Subcutaneous abdominal adipose tissue (tissue), 5 donors: ENCODE data around the gene HVCN1.

Source experiments
- H3K27ac ChIP-seq: one replicate; pipeline ENCODE4 v1.7.0; 2013; ENCODE audit warnings: low read depth, mild to moderate bottlenecking, inconsistent platforms, low read length, moderate library complexity
- H3K27me3 ChIP-seq, 5 donors: one replicate each; pipeline ENCODE4 v1.7.0; 2013; ENCODE audit warnings: low read length in 5 of 5, inconsistent platforms in 1 of 5; ENCODE audit not compliant: control insufficient read depth in 5 of 5, insufficient read depth in 4 of 5
- H3K36me3 ChIP-seq, 5 donors: one replicate each; pipeline ENCODE4 v1.7.0; 2013; ENCODE audit warnings: low read length in 5 of 5; ENCODE audit not compliant: control insufficient read depth in 5 of 5, insufficient read depth in 5 of 5
- H3K4me1 ChIP-seq, 5 donors: one replicate each; pipeline ENCODE4 v1.7.0; 2013; ENCODE audit warnings: low read length in 5 of 5, mild to moderate bottlenecking in 3 of 5, moderate library complexity in 1 of 5; ENCODE audit not compliant: control insufficient read depth in 5 of 5, insufficient read depth in 5 of 5
- H3K4me3 ChIP-seq, 5 donors: one replicate each; pipeline ENCODE4 v1.7.0; 2013; ENCODE audit warnings: low read length in 5 of 5, low read depth in 1 of 5
- H3K9ac ChIP-seq, 5 donors: one replicate each; pipeline ENCODE4 v1.7.0; 2013; ENCODE audit warnings: low read length in 5 of 5, mild to moderate bottlenecking in 4 of 5, moderate library complexity in 3 of 5
- H3K9me3 ChIP-seq, 5 donors: one replicate each; pipeline ENCODE4 v1.7.0; 2013; ENCODE audit warnings: low read length in 5 of 5; ENCODE audit not compliant: control insufficient read depth in 5 of 5
- donor health status: healthy.
- donor health status: healthy.
- donor health status: healthy.
- donor health status: healthy.
- donor health status: healthy.

Gene HVCN1

DNA sequence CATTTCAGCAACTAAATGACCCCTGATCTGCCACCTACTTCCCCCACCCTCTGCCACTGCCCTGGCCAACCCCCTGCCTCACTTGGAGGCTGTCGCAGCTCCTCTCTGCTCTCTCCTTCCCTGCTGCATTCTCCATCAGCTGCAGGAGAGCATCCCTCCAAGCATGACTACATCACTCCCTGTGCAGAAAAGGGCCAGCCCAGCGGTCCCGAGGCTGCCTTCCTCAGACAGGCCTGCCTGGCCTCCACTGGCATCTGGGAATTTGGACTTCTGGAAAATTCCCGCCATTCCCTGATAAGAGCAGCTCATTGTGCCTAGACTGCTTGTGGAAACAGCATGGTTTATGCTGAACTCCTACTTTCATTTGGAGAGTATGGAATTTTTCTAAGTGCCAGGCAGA, 12.7 kb downstream of the HVCN1 start:
- Histone ChIP-seq H3K27me3 (no peaks in the 10 kb centered on the region), H3K27ac (no peak overlapping the region), H3K9me3 (no peaks in the 10 kb centered on the region), H3K36me3 (peaks cover 0 to 3% (median 2%) of the 10 kb centered on the region in 5 donors), H3K9ac (no peak overlapping the region), H3K4me3 (no peak overlapping the region), H3K4me1 (peaks cover 5 to 30% (median 20%) of the 10 kb centered on the region in 5 donors)

DNA sequence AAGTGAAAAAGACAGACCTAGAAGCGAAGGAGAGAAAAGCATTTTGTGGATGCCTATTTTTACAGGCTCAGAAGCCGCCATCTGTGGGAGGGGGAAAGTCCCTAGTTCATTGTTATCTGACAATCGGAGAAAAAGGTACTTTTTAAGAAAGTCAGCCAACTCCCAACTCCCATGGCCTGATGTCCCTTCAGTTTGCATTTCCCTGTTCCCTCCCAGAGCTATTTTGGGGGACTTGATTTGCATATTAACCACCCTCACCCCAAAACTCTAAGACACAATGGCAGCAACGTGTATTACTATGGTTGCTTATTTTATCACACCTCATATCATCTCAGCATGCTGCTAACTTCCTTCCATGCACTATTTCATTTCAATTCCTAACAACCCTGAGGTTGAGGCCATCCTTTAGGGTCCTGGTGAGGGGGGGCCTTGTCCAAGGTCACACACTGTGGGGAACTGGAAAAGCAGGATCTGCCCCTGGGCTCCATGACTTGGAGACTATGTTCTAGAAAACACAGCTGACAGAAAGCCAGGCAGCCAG, 18.7 kb downstream of the HVCN1 start:
- Histone ChIP-seq H3K9ac (no peak overlapping the region), H3K4me3 (no peak overlapping the region), H3K27ac (no peak overlapping the region), H3K4me1 (peaks cover 0 to 2% (median 0%) of the 10 kb centered on the region in 5 donors), H3K27me3 (no peaks in the 10 kb centered on the region), H3K9me3 (peaks cover 0 to 14% (median 7%) of the 10 kb centered on the region in 5 donors), H3K36me3 (peaks cover 0 to 6% (median 2%) of the 10 kb centered on the region in 5 donors)

DNA sequence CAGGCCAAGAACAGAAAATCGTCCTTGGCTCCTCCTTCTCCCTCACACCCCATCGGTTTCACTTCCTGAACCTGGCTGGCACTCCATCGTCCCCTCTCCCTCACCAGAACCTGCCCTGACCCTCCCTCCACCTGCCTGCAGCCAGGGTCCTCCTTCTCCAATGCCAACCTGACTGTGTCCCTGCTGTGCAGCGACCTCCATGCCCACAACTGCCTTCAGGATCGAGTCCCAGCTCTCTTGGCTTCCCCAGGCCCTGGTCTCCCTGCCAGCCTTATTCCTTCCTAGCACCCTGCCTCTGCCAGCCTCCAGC, 19.8 kb downstream of the HVCN1 start:
- no peak overlapping the region for H3K27ac ChIP-seq
- peaks cover 0 to 18% (median 14%) of the 10 kb centered on the region in 5 donors for H3K9me3 ChIP-seq
- peaks cover 0 to 6% (median 2%) of the 10 kb centered on the region in 5 donors for H3K36me3 ChIP-seq
- H3K4me1 ChIP-seq: peaks cover 0 to 2% (median 0%) of the 10 kb centered on the region in 5 donors
- no peak overlapping the region for H3K4me3 ChIP-seq
- no peaks in the 10 kb centered on the region for H3K27me3 ChIP-seq
- no peak overlapping the region for H3K9ac ChIP-seq

DNA sequence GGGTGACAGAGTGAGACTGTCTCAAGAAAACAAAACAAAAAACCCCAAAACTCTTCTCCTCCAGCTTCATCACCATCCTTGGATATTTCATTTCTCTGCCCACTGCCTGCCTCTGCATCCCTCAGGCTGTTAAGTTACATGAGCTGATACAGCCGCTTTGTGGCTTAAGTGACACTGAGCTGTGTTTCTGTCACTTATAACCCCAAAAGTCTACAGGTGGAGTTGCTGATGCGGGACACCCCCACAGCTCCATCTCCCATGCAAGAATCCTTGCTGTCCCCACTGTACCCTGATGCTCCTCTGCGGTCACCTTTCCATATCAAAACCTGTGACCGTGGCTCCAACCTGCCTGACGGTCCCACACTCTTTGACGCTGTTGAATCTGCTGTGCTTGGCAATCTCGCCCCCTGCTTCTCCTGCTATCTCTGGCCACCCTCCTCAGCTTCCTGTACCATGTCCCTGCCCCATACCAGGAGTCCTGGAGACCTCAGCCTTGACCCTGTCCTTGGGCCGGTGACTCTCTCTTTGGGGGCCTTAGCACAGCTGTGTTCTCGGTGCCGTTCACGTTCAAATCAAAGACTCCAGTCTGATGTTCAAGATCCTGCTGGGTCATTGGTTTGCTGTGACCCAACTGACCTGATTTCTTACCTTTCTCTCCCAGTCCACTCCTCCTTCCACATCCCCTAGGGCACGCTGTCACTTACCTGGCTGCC, 20.3 kb downstream of the HVCN1 start:
- H3K27ac ChIP-seq: no peak overlapping the region

DNA sequence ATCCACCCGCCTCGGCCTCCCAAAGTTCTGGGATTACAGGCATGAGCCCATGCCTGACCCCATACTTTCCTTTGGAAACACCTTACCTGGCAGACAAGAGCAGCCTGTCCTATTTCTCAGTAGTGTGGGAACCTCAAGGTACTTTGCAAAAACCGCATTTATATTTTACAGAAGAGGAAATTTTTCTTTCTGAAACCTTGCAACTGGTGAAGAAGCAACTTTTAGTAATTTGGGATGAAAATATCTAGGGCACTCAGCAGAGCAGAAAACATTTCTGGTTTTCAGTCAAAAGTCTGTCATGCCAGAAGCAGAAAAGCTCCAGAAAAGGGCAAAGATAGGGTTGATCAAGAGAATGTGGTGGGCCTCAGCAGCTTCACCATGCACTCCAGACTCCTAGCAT, 21.2 kb downstream of the HVCN1 start:
- H3K36me3 ChIP-seq: peaks cover 0 to 6% (median 2%) of the 10 kb centered on the region in 5 donors
- H3K27ac ChIP-seq: no peak overlapping the region
- H3K9me3 ChIP-seq: peaks cover 0 to 18% (median 14%) of the 10 kb centered on the region in 5 donors
- peaks cover 0 to 2% (median 0%) of the 10 kb centered on the region in 5 donors for H3K4me1 ChIP-seq
- no peaks in the 10 kb centered on the region for H3K27me3 ChIP-seq
- H3K4me3 ChIP-seq: no peak overlapping the region
- H3K9ac ChIP-seq: no peak overlapping the region

More for the DNA sequence above, 20.3 kb downstream of the HVCN1 start:
- Histone ChIP-seq H3K9me3 (peaks cover 0 to 18% (median 14%) of the 10 kb centered on the region in 5 donors), H3K27me3 (no peaks in the 10 kb centered on the region), H3K4me1 (peaks cover 0 to 2% (median 0%) of the 10 kb centered on the region in 5 donors), H3K36me3 (peaks cover 0 to 6% (median 2%) of the 10 kb centered on the region in 5 donors), H3K4me3 (no peak overlapping the region), H3K9ac (no peak overlapping the region)

DNA sequence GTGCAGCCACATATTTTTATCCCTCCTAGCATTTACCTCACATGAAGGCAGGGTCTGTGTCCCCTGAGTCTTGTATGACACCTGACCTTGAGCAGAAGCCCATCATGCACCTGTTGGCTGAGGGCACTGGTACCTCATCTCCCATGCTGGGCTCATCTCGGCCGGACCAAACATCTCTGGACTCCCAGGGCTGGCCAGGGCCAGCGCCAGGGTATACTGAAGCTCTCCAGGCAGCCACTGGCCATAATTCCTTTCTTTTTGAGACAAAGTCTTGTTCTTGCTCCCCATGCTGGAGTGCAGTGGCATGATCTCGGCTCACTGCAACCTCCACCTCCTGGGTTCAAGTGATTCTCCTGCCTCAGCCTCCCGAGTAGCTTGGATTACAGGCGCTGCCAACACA, 22.0 kb downstream of the HVCN1 start:
- peaks cover 0 to 18% (median 14%) of the 10 kb centered on the region in 5 donors for H3K9me3 ChIP-seq
- peaks cover 0 to 6% (median 2%) of the 10 kb centered on the region in 5 donors for H3K36me3 ChIP-seq
- H3K9ac ChIP-seq: no peak overlapping the region
- no peak overlapping the region for H3K4me3 ChIP-seq
- H3K4me1 ChIP-seq: peaks cover 0 to 4% (median 3%) of the 10 kb centered on the region in 5 donors
- H3K27me3 ChIP-seq: no peaks in the 10 kb centered on the region
- H3K27ac ChIP-seq: no peak overlapping the region

DNA sequence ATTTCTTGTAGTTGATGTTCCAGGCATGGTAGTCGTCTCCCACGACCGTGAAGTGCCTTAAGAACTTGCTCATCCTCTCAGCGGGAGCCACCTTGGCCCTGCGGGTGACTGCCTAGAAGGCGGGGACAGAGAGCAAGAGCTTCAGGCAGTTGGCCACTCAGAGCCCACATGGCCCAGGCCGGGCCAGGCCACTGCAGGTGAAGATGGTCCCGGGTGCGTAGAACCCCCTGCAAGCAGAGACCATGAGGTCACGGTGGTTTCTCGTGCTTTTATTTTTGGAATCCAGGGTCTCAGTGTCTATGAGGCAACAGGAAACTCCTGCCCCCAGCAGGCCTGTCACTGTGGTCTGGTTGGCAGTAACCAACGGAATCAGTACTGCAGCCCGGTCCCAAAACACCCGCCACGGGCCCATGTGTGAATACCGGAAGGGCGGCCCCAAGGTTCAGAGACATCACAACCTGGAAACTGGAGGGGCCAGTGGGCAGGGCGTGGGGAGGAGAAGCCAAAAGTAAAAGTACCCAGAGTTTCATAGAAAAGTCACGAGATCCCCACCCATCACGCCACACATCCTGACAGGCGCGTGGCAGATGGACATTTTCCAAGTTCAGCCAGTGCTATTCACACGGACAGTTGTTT, 27.5 kb downstream of the HVCN1 start:
- H3K27me3 ChIP-seq: no peaks in the 10 kb centered on the region
- no peak overlapping the region for H3K9ac ChIP-seq
- peaks cover 0 to 14% (median under 1%) of the 10 kb centered on the region in 5 donors for H3K36me3 ChIP-seq
- peaks cover 6 to 22% (median 10%) of the 10 kb centered on the region in 5 donors for H3K4me1 ChIP-seq
- no peak overlapping the region for H3K27ac ChIP-seq
- peak overlapping the region in 3 of 5 donors; percentile 0 to 42 (median 4) for H3K4me3 ChIP-seq
- peaks cover 0 to 14% (median 9%) of the 10 kb centered on the region in 5 donors for H3K9me3 ChIP-seq

DNA sequence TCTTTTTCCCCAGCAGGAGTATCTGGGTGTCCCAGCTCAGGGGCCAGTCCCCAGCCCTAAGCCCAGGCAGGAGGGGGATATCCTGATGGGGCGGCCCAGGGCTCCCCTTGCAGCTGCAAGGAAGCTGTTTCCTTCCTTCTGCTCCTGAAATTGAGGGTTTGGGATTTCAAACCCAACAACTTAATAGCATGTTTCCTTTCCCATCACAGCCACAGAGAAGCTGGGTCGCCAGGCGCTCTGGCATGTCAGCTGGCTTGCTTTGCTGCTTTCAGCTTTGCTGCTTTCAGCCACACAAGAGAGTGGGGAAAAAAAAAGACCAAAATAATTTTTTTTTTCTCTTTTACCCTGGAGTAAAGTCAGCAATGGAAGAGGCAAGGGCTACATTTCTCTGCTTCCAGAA, 30.0 kb downstream of the HVCN1 start:
- Histone ChIP-seq H3K36me3 (peaks cover 0 to 28% (median 4%) of the 10 kb centered on the region in 5 donors), H3K4me1 (peaks cover 6 to 22% (median 10%) of the 10 kb centered on the region in 5 donors), H3K4me3 (no peak overlapping the region), H3K27me3 (no peaks in the 10 kb centered on the region), H3K9me3 (no peaks in the 10 kb centered on the region), H3K27ac (no peak overlapping the region), H3K9ac (no peak overlapping the region)

DNA sequence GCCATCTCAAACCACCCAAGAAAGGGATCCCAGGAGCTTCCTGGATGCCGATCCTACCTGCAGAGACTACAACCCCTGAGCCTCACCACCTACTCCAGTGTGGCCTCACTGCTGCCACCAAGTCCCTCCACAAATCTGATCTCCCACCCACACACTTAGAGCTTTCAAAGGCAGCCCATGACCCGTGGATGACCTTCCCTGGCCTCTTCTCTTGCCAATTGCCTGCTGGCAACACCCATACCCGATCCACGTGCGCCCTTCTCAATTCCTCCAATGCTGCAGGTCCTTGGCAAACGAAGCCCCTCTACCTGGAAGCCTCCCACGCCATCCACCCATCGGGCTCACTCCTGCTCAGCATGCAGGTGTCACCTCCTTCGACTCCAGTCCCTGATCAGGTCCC, 30.7 kb downstream of the HVCN1 start:
- Histone ChIP-seq H3K27me3 (no peaks in the 10 kb centered on the region), H3K36me3 (peaks cover 0 to 28% (median 4%) of the 10 kb centered on the region in 5 donors), H3K4me1 (peaks cover 6 to 22% (median 10%) of the 10 kb centered on the region in 5 donors), H3K9me3 (no peaks in the 10 kb centered on the region), H3K4me3 (no peak overlapping the region), H3K27ac (no peak overlapping the region), H3K9ac (no peak overlapping the region)

DNA sequence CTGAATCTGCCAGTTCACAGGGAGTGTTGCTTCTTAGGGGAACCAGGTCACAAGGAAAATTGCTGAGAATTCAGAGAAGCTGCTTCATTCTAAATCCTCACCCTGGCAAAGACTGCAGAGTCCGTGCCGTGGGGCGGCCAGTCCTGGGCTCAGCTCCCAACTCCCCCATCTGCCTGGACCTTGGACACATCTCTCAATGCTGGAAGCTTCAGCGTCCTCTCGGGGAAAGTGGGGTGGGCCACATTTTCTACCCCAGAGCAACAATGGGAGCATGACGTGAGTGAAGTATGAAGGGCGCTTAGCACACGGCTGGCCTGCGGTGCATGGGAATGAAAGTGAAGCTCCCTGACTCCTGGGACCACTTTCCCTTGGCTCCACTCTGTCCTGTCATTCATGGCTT, 31.2 kb downstream of the HVCN1 start:
- peaks cover 0 to 30% (median 4%) of the 10 kb centered on the region in 5 donors for H3K36me3 ChIP-seq
- H3K9me3 ChIP-seq: no peaks in the 10 kb centered on the region
- peak overlapping the region in 2 of 5 donors; percentile 18 to 28 for H3K4me3 ChIP-seq
- H3K27ac ChIP-seq: no peak overlapping the region
- no peaks in the 10 kb centered on the region for H3K27me3 ChIP-seq
- peak overlapping the region in 1 of 5 donors; percentile 30 for H3K9ac ChIP-seq
- H3K4me1 ChIP-seq: peaks cover 6 to 23% (median 12%) of the 10 kb centered on the region in 5 donors
